Fibroblast of lung (primary cell): Measurements from ENCODE around the gene TMEM132D. TPM values are rescaled to one million over a fixed set of nuclear protein-coding genes. Genes with fewer than 3 reads are reported as not detected.

Experiments used
- DNase-seq, 2 donors: peaks; one replicate each; pipeline versions ENCODE4 v3.0.0 to v3.0.0-alpha.2; 2010; ENCODE audit warnings: low read depth in 2 of 2
- H2AFZ ChIP-seq: 2 replicates; pipeline ENCODE4 v1.5.1; 2012; ENCODE audit warnings: low read length, control low read depth, inconsistent platforms
- H3K27ac ChIP-seq: 2 replicates; pipeline ENCODE4 v1.5.1; 2011; ENCODE audit warnings: low read length, control low read depth; ENCODE audit not compliant: insufficient read depth
- H3K27me3 ChIP-seq: 2 replicates; pipeline ENCODE4 v1.5.1; 2011; ENCODE audit warnings: mild to moderate bottlenecking, low read length; ENCODE audit not compliant: control insufficient read depth, insufficient read depth
- H3K36me3 ChIP-seq: 2 replicates; pipeline ENCODE4 v1.5.1; 2011; ENCODE audit warnings: low read length; ENCODE audit not compliant: control insufficient read depth, insufficient read depth
- H3K4me1 ChIP-seq: 2 replicates; pipeline ENCODE4 v1.5.1; 2011; ENCODE audit warnings: low read length; ENCODE audit not compliant: control insufficient read depth, insufficient read depth; ENCODE audit errors: extremely low read depth
- H3K4me2 ChIP-seq: 2 replicates; pipeline ENCODE4 v1.5.1; 2011; ENCODE audit warnings: low read length, control low read depth; ENCODE audit not compliant: insufficient read depth; ENCODE audit errors: extremely low read depth
- H3K4me3 ChIP-seq, 4 experiments: fragments of 200-600 bp in 1 of 4; sonication (generic) in 1 of 4; replicated peaks in 1 of 4; 2 replicates each; pipeline ENCODE4 v1.5.1; 2011 to 2016; ENCODE audit warnings: low read length in 4 of 4, low read depth in 3 of 4, mild to moderate bottlenecking in 3 of 4, control low read depth in 2 of 4, inconsistent platforms in 1 of 4, mixed read lengths in 1 of 4; ENCODE audit not compliant: insufficient read depth in 1 of 4; ENCODE audit errors: control extremely low read depth in 1 of 4
- H3K79me2 ChIP-seq: 2 replicates; pipeline ENCODE4 v1.5.1; 2012; ENCODE audit warnings: mild to moderate bottlenecking, low read length, inconsistent platforms; ENCODE audit not compliant: control insufficient read depth, insufficient read depth
- H3K9ac ChIP-seq: 2 replicates; pipeline ENCODE4 v1.5.1; 2011; ENCODE audit warnings: mild to moderate bottlenecking, low read length, control low read depth; ENCODE audit not compliant: insufficient read depth
- H3K9me3 ChIP-seq: 2 replicates; pipeline ENCODE4 v1.5.1; 2012; ENCODE audit warnings: low read depth, low read length; ENCODE audit not compliant: control insufficient read depth, insufficient read depth
- H4K20me1 ChIP-seq: 2 replicates; pipeline ENCODE4 v1.5.1; 2011; ENCODE audit warnings: low read length; ENCODE audit not compliant: control insufficient read depth, insufficient read depth; ENCODE audit errors: extremely low read depth
- CTCF ChIP-seq, 2 donors: IDR thresholded peaks in 1 of 2; conservative IDR thresholded peaks in 1 of 2; 1 replicate in 1 of 2; 2 replicates in 1 of 2; pipeline ENCODE4 v1.5.1; 2011 to 2012; ENCODE audit warnings: low read length in 2 of 2, control low read depth in 1 of 2, inconsistent platforms in 1 of 2, low read depth in 1 of 2, mild to moderate bottlenecking in 1 of 2
- EZH2 ChIP-seq: IDR thresholded peaks from 2 replicates; pipeline ENCODE4 v1.5.1; 2012; ENCODE audit warnings: low read length, control low read depth, mild to moderate bottlenecking; ENCODE audit errors: missing control alignments
- polyA plus RNA-seq, 2 donors: library from polyadenylated mRNA; depleted of rRNA in 1 of 2; stranded (reverse) in 1 of 2; unstranded in 1 of 2; fragments of >200 nt; gene quantifications; 2 replicates each; pipeline ENCODE4 v1.2.1, GENCODE V29; 2011 to 2012; ENCODE audit warnings: missing spikeins in 1 of 2
- total RNA-seq: library from RNA; depleted of rRNA; stranded (reverse); fragments of >200 nt; gene quantifications from 2 replicates; pipeline ENCODE4 v1.2.1, GENCODE V29; 2014

TMEM132D gene
- total and polyA plus RNA-seq, 2 donors (not counting 1 experiment from before 2014, with no cell fraction given): not detected

GRCh38 chr12:129185855-129186254 lies 718.0 kb downstream of the TMEM132D start:
- Histone ChIP-seq H3K27ac (no peak overlapping the region), H3K4me3 (no peak overlapping the region), H3K79me2 (no peaks in the 10 kb centered on the region), H3K27me3 (no peaks in the 10 kb centered on the region), H3K36me3 (no peaks in the 10 kb centered on the region), H3K4me1 (no peaks in the 10 kb centered on the region), H4K20me1 (no peaks in the 10 kb centered on the region), H3K4me2 (no peak overlapping the region), H3K9me3 (no peaks in the 10 kb centered on the region), H2AFZ (no peak overlapping the region), H3K9ac (no peak overlapping the region)
- TF ChIP-seq CTCF (conservative IDR thresholded peaks at IDR 0.05 in 1 of 2, IDR thresholded peaks at IDR 0.05 in 1 of 2; ENCODE audit: low read depth in 1 of 2, low read length in 2 of 2): no peak
- TF ChIP-seq EZH2: no peak
- peak in 1 of 2 donors; percentile 83 for DNase-seq

- Histone ChIP-seq H3K4me3 (no peak overlapping the region), H3K9ac (no peak overlapping the region), H4K20me1 (no peaks in the 10 kb centered on the region), H3K4me2 (no peak overlapping the region), H3K79me2 (no peaks in the 10 kb centered on the region), H3K27me3 (no peaks in the 10 kb centered on the region), H3K4me1 (no peaks in the 10 kb centered on the region), H3K27ac (no peak overlapping the region), H3K9me3 (no peaks in the 10 kb centered on the region), H3K36me3 (no peaks in the 10 kb centered on the region), H2AFZ (no peak overlapping the region)
- DNase-seq: peak in 1 of 2 donors; percentile 27
- TF ChIP-seq EZH2 (no peak), CTCF (conservative IDR thresholded peaks at IDR 0.05 in 1 of 2, IDR thresholded peaks at IDR 0.05 in 1 of 2; ENCODE audit: low read depth in 1 of 2, low read length in 2 of 2) (no peak)
These were observed 719.5 kb downstream of the TMEM132D start for GRCh38 chr12:129184127-129184928.

- Histone ChIP-seq H3K4me1 (no peaks in the 10 kb centered on the region), H3K4me3 (no peak overlapping the region), H3K79me2 (no peaks in the 10 kb centered on the region), H3K27me3 (no peaks in the 10 kb centered on the region), H3K36me3 (no peaks in the 10 kb centered on the region), H3K4me2 (no peak overlapping the region), H3K9me3 (no peaks in the 10 kb centered on the region), H4K20me1 (no peaks in the 10 kb centered on the region), H3K9ac (no peak overlapping the region), H3K27ac (no peak overlapping the region), H2AFZ (no peak overlapping the region)
- no peak for DNase-seq
- no peak for TF ChIP-seq EZH2
- no peak for TF ChIP-seq CTCF (conservative IDR thresholded peaks at IDR 0.05 in 1 of 2, IDR thresholded peaks at IDR 0.05 in 1 of 2; ENCODE audit: low read depth in 1 of 2, low read length in 2 of 2)
These were observed 723.8 kb downstream of the TMEM132D start for GRCh38 chr12:129179941-129180553.
